IMR-90 (cell line): ENCODE measurements around the gene CECR2. TPM values are rescaled to one million over a fixed set of nuclear protein-coding genes. Genes with fewer than 3 reads are reported as not detected.

Experiments
- ATAC-seq: fragments of 200-7000 bp; cut with Tn5 transposase; 2 replicates; pipeline ENCODE4 v1.9.1; 2020; ENCODE audit warnings: low read depth, mild to moderate bottlenecking, moderate library complexity
- BruUV-seq: library from RNA; stranded (reverse); fragments of 400-500 nt; replicated peaks from 2 replicates; lab custom pipeline; 2021; lab: Mats Ljungman, UMichigan
- CTCF ChIA-PET: fragments of 300-600 bp; formaldehyde crosslinking; extraction: SDS; loops from one replicate; lab custom pipeline; 2021; ENCODE audit warnings: antibody characterized with exemption; lab: Yijun Ruan, JAX
- POLR2A ChIA-PET: fragments of 300-600 bp; sonication (Branson Sonifier 250); formaldehyde crosslinking; loops from one replicate; lab custom pipeline; 2022; ENCODE audit warnings: antibody characterized with exemption; ENCODE audit not compliant: unreplicated experiment; lab: Charles Lee
- DNase-seq: peaks from one replicate; pipeline ENCODE4 v3.0.0; 2013
- H2AFZ ChIP-seq: replicated peaks from 2 replicates; pipeline ENCODE3; 2013; ENCODE audit warnings: low read length, mild to moderate bottlenecking; ENCODE audit not compliant: poor library complexity
- H2AK5ac ChIP-seq: 2 replicates; pipeline ENCODE4 v1.6.1; 2013; ENCODE audit warnings: low read depth, low read length, inconsistent platforms
- H2AK9ac ChIP-seq: replicated peaks from 2 replicates; pipeline ENCODE3; 2013; ENCODE audit warnings: mild to moderate bottlenecking, low read depth, low read length, moderate library complexity; ENCODE audit not compliant: poor library complexity
- H2BK120ac ChIP-seq: 2 replicates; pipeline ENCODE4 v1.6.1; 2013; ENCODE audit warnings: low read depth, low read length, inconsistent platforms
- H2BK15ac ChIP-seq: 3 replicates; pipeline ENCODE4 v1.6.1; 2013; ENCODE audit warnings: low read depth, low read length, inconsistent platforms
- H2BK20ac ChIP-seq: 2 replicates; pipeline ENCODE4 v1.6.1; 2013; ENCODE audit warnings: low read depth, mild to moderate bottlenecking, inconsistent platforms, low read length, moderate library complexity
- H2BK5ac ChIP-seq: 2 replicates; pipeline ENCODE4 v1.6.1; 2013; ENCODE audit warnings: mild to moderate bottlenecking, low read depth, low read length, inconsistent platforms; ENCODE audit not compliant: poor library complexity, severe bottlenecking
- H3K14ac ChIP-seq: replicated peaks from 2 replicates; pipeline ENCODE4 v1.6.1; 2013; ENCODE audit warnings: low read depth, low read length, inconsistent platforms
- H3K18ac ChIP-seq: 2 replicates; pipeline ENCODE4 v1.6.1; 2013; ENCODE audit warnings: low read depth, low read length, control low read depth
- H3K23ac ChIP-seq: 2 replicates; pipeline ENCODE4 v1.6.1; 2013; ENCODE audit warnings: low read depth, low read length, inconsistent platforms
- H3K27ac ChIP-seq: 2 replicates; pipeline ENCODE4 v1.5.1; 2013; ENCODE audit warnings: mild to moderate bottlenecking, control low read depth, low read length; ENCODE audit not compliant: insufficient read depth
- H3K27me3 ChIP-seq: 2 replicates; pipeline ENCODE4 v1.6.1; 2013; ENCODE audit warnings: low read length; ENCODE audit not compliant: control insufficient read depth, insufficient read depth
- H3K36me3 ChIP-seq: 2 replicates; pipeline ENCODE4 v1.6.1; 2013; ENCODE audit warnings: low read length, mixed read lengths; ENCODE audit not compliant: control insufficient read depth, insufficient read depth
- H3K4ac ChIP-seq: 2 replicates; pipeline ENCODE4 v1.6.1; 2013; ENCODE audit warnings: low read depth, low read length, inconsistent platforms
- H3K4me1 ChIP-seq: 2 replicates; pipeline ENCODE4 v1.6.1; 2013; ENCODE audit warnings: low read length, mixed read lengths; ENCODE audit not compliant: control insufficient read depth, insufficient read depth
- H3K4me2 ChIP-seq: 2 replicates; pipeline ENCODE4 v1.6.1; 2013; ENCODE audit warnings: low read depth, mild to moderate bottlenecking, control low read depth, low read length, moderate library complexity
- H3K4me3 ChIP-seq: 2 replicates; pipeline ENCODE4 v1.5.1; 2013; ENCODE audit warnings: low read depth, mild to moderate bottlenecking, control low read depth, low read length, moderate library complexity; ENCODE audit not compliant: insufficient read depth
- H3K56ac ChIP-seq: 2 replicates; pipeline ENCODE4 v1.6.1; 2013; ENCODE audit warnings: low read length, inconsistent platforms; ENCODE audit not compliant: insufficient read depth; ENCODE audit errors: extremely low read depth
- H3K79me1 ChIP-seq, 2 experiments: 2 replicates each; pipeline ENCODE4 v1.6.1; 2013; ENCODE audit warnings: low read length in 2 of 2, inconsistent platforms in 1 of 2, low read depth in 1 of 2
- H3K9ac ChIP-seq: 2 replicates; pipeline ENCODE4 v1.6.1; 2013; ENCODE audit warnings: low read depth, low read length, control low read depth
- H3K9me1 ChIP-seq: 2 replicates; pipeline ENCODE4 v1.6.1; 2013; ENCODE audit warnings: low read length, inconsistent platforms; ENCODE audit not compliant: insufficient read depth
- H3K9me3 ChIP-seq: 2 replicates; pipeline ENCODE4 v1.6.1; 2013; ENCODE audit warnings: low read length; ENCODE audit not compliant: control insufficient read depth, insufficient read depth
- H4K20me1 ChIP-seq: 2 replicates; pipeline ENCODE4 v1.6.1; 2013; ENCODE audit warnings: low read length, inconsistent platforms; ENCODE audit not compliant: insufficient read depth
- H4K5ac ChIP-seq: 2 replicates; pipeline ENCODE4 v1.6.1; 2013; ENCODE audit warnings: mild to moderate bottlenecking, low read depth, low read length, control low read depth
- H4K8ac ChIP-seq, 2 experiments: 2 replicates each; pipeline ENCODE4 v1.6.1; 2013; ENCODE audit warnings: low read depth in 2 of 2, low read length in 2 of 2, control low read depth in 1 of 2, inconsistent platforms in 1 of 2
- H4K91ac ChIP-seq: 2 replicates; pipeline ENCODE4 v1.6.1; 2013; ENCODE audit warnings: low read depth, low read length, inconsistent platforms; ENCODE audit not compliant: insufficient read depth
- BHLHE40 ChIP-seq: fragments of 150-350 bp; IDR thresholded peaks from 2 replicates; pipeline ENCODE4 v1.6.1; 2016; ENCODE audit warnings: mild to moderate bottlenecking, low read depth, low read length
- CEBPB ChIP-seq: IDR thresholded peaks from 2 replicates; pipeline ENCODE4 v1.6.1; 2012; ENCODE audit warnings: low read depth, low read length, improper control_type of control experiment
- CHD1 ChIP-seq: IDR thresholded peaks from 2 replicates; pipeline ENCODE4 v1.6.1; 2012; ENCODE audit warnings: low read depth, low read length, improper control_type of control experiment
- CTCF ChIP-seq: conservative IDR thresholded peaks from 2 replicates; pipeline ENCODE4 v1.5.1; 2012; ENCODE audit warnings: mild to moderate bottlenecking, low read depth, low read length, improper control_type of control experiment
- ELK1 ChIP-seq: fragments of 150-350 bp; IDR thresholded peaks from 2 replicates; pipeline ENCODE4 v1.6.1; 2016; ENCODE audit warnings: low read depth, mild to moderate bottlenecking, low read length, moderate library complexity, borderline replicate concordance
- FOS ChIP-seq: fragments of 150-350 bp; IDR thresholded peaks from 2 replicates; pipeline ENCODE4 v1.6.1; 2016; ENCODE audit warnings: low read depth, low read length
- MXI1 ChIP-seq: IDR thresholded peaks from 2 replicates; pipeline ENCODE4 v1.6.1; 2012; ENCODE audit warnings: low read depth, mild to moderate bottlenecking, low read length, moderate library complexity, borderline replicate concordance
- NFE2L2 ChIP-seq: fragments of 150-350 bp; IDR thresholded peaks from 2 replicates; pipeline ENCODE4 v1.6.1; 2016; ENCODE audit warnings: low read depth, mild to moderate bottlenecking, low read length
- POLR2A ChIP-seq: IDR thresholded peaks from 2 replicates; pipeline ENCODE4 v1.6.1; 2012; ENCODE audit warnings: mild to moderate bottlenecking, low read depth, low read length
- RAD21 ChIP-seq: IDR thresholded peaks from 2 replicates; pipeline ENCODE4 v1.6.1; 2012; ENCODE audit warnings: low read length, improper control_type of control experiment
- RCOR1 ChIP-seq: IDR thresholded peaks from 2 replicates; pipeline ENCODE4 v1.6.1; 2012; ENCODE audit warnings: mild to moderate bottlenecking, low read length, improper control_type of control experiment; ENCODE audit not compliant: insufficient replicate concordance
- RFX5 ChIP-seq: IDR thresholded peaks from 2 replicates; pipeline ENCODE4 v1.8.0; 2012; ENCODE audit warnings: low read depth, mild to moderate bottlenecking, low read length, moderate library complexity
- SMC3 ChIP-seq: fragments of 150-350 bp; IDR thresholded peaks from 2 replicates; pipeline ENCODE4 v1.6.1; 2016; ENCODE audit warnings: low read depth, mild to moderate bottlenecking, antibody characterized with exemption, low read length, moderate library complexity
- USF2 ChIP-seq: fragments of 150-350 bp; IDR thresholded peaks from 2 replicates; pipeline ENCODE4 v1.6.1; 2017; ENCODE audit warnings: mild to moderate bottlenecking, antibody characterized with exemption, low read length, low read depth
- WGBS, 2 experiments: methylation state at CpG; one replicate each; pipeline versions ENCODE4 v1.1.5 to v1.1.7; 2013; ENCODE audit warnings: missing lambda C conversion rate in 2 of 2; ENCODE audit not compliant: insufficient read length in 1 of 2; ENCODE audit errors: extremely low coverage in 2 of 2; 5-methylcytosine and 5-hydroxymethylcytosine counted together
- dilution Hi-C: fragments of 300-500 bp; cut with HindIII; formaldehyde crosslinking; loops from one replicate; pipeline ENCODE4 v1.14.3; 2018; ENCODE audit warnings: low sequenced_read_pairs; ENCODE audit not compliant: unreplicated experiment
- in situ Hi-C: fragments of 300-500 bp; cut with MboI; formaldehyde crosslinking; loops from 3 replicates; pipeline ENCODE4 v1.14.3; 2019; ENCODE audit warnings: low sequenced_read_pairs, inconsistent platforms, mixed read lengths
- intact Hi-C: fragments of 100-400 bp; cut with micrococcal nuclease; formaldehyde crosslinking; loops from 2 replicates; pipeline ENCODE4 v1.10.0; 2022
- polyA plus RNA-seq, 3 experiments: library from polyadenylated mRNA; depleted of rRNA; stranded (reverse); fragments of >200 nt; gene quantifications; 2 replicates each; pipeline ENCODE4 v1.2.3, GENCODE V29; 2012; ENCODE audit warnings: low replicate concordance in 1 of 3
- total RNA-seq: library from RNA; depleted of rRNA; stranded (reverse); fragments of >200 nt; gene quantifications from 2 replicates; pipeline ENCODE4 v1.2.3, GENCODE V29; 2012

Gene CECR2
- total and polyA plus RNA-seq, 2 of the 4 experiments (the other 2 are of a cell fraction): under 0.01 TPM; not detected in 1

- Histone ChIP-seq H2BK5ac (no peak overlapping the region), H2BK15ac (no peak overlapping the region), H3K4me2 (no peak overlapping the region), H3K27ac (no peak overlapping the region), H3K14ac (no peak overlapping the region), H2AK9ac (no peak overlapping the region), H4K8ac (no peak overlapping the region), H3K27me3 (no peaks in the 10 kb centered on the region), H4K5ac (no peak overlapping the region), H3K9ac (no peak overlapping the region), H3K56ac (no peak overlapping the region), H3K23ac (no peak overlapping the region), H3K36me3 (no peaks in the 10 kb centered on the region), H3K79me1 (no peaks in the 10 kb centered on the region), H3K4me1 (no peaks in the 10 kb centered on the region), H3K9me3 (no peaks in the 10 kb centered on the region), H4K20me1 (no peaks in the 10 kb centered on the region), H2BK120ac (no peak overlapping the region), H2AK5ac (no peak overlapping the region), H4K91ac (no peak overlapping the region), H3K9me1 (no peaks in the 10 kb centered on the region), H3K4me3 (no peak overlapping the region), H3K4ac (no peak overlapping the region), H3K18ac (no peak overlapping the region), H2AFZ (no peak overlapping the region), H2BK20ac (no peak overlapping the region)
- BruUV-seq: no TSS peak
- no CpG with 5 or more reads among the region's 3 CpGs for WGBS, 2 experiments
- dilution Hi-C loops (no loop called here), in situ Hi-C loops (loop anchor here (10.0 kb wide), 1 partner anchor 56 kb away; no protein-coding TSS in a partner anchor), intact Hi-C loops (no loop called here)
- DNase-seq: no peak
- ChIA-PET CTCF (no interaction called here), POLR2A (no interaction called here)
- no peak for TF ChIP-seq USF2
- no peak for TF ChIP-seq NFE2L2
- TF ChIP-seq BHLHE40: no peak
- no peak for TF ChIP-seq POLR2A
- no peak for TF ChIP-seq RCOR1
- no peak for TF ChIP-seq RFX5
- no peak for TF ChIP-seq FOS
- no peak for TF ChIP-seq RAD21
- TF ChIP-seq CHD1: no peak
- no peak for TF ChIP-seq CTCF
- TF ChIP-seq SMC3: no peak
- TF ChIP-seq ELK1: no peak
- no peak for TF ChIP-seq MXI1
- no peak for TF ChIP-seq CEBPB
- no peak for ATAC-seq
These were observed 42.0 kb downstream of the CECR2 start for GRCh38 chr22:17411213-17411612.
